ENCODE data around the gene PHOX2A.
"Not testable (repeated sequence)": the region's sequence is repeated elsewhere in the genome, so short reads cannot be mapped to it uniquely, and the experiment has no call there.

The PHOX2A gene

GRCh38 chr11:72222106-72222891, 21.7 kb downstream of the PHOX2A start:
- DNase-seq (ENCODE audit: low read depth, low spot score), result no peak

GRCh38 chr11:72221386-72222075, 22.4 kb downstream of the PHOX2A start:
- no peak for DNase-seq (ENCODE audit: low read depth, low spot score)

GRCh38 chr11:72220696-72221363, 23.1 kb downstream of the PHOX2A start:
- DNase-seq (ENCODE audit: low read depth, low spot score), result no peak

- DNase-seq (ENCODE audit: low read depth, low spot score), result no peak
Measured at GRCh38 chr11:72218251-72218745, 25.7 kb downstream of the PHOX2A start.

- no peak for DNase-seq (ENCODE audit: low read depth, low spot score)
Measured at GRCh38 chr11:72217841-72218240, 26.1 kb downstream of the PHOX2A start.

- no peak for DNase-seq (ENCODE audit: low read depth, low spot score)
Measured at GRCh38 chr11:72216638-72217037, 27.3 kb downstream of the PHOX2A start, which contains the start of gene FOLR2. Gene FOLR2 (plus strand): TSS chr11:72216794. CDS start chr11:72218585, 1,791 bp downstream.

GRCh38 chr11:72209101-72209500, 34.9 kb downstream of the PHOX2A start:
- no peak for DNase-seq (ENCODE audit: low read depth, low spot score)

- DNase-seq (ENCODE audit: low read depth, low spot score), result no peak
Measured at GRCh38 chr11:72208281-72208680, 35.7 kb downstream of the PHOX2A start.

GRCh38 chr11:72206794-72207193, 37.2 kb downstream of the PHOX2A start:
- DNase-seq (ENCODE audit: low read depth, low spot score), result not testable (repeated sequence)

GRCh38 chr11:72204886-72205285, 39.1 kb downstream of the PHOX2A start:
- DNase-seq (ENCODE audit: low read depth, low spot score), result no peak

GRCh38 chr11:72203163-72203562, 40.8 kb downstream of the PHOX2A start:
- DNase-seq (ENCODE audit: low read depth, low spot score), result no peak

- DNase-seq (ENCODE audit: low read depth, low spot score), result no peak
Measured at GRCh38 chr11:72202571-72202970, 41.4 kb downstream of the PHOX2A start.

- not testable (repeated sequence) for DNase-seq (ENCODE audit: low read depth, low spot score)
Measured at GRCh38 chr11:72201445-72201844, 42.5 kb downstream of the PHOX2A start.

- DNase-seq (ENCODE audit: low read depth, low spot score), result no peak
Measured at GRCh38 chr11:72195518-72196270, 48.3 kb downstream of the PHOX2A start.

- no peak for DNase-seq (ENCODE audit: low read depth, low spot score)
Measured at GRCh38 chr11:72191961-72192381, 52.0 kb downstream of the PHOX2A start, which contains the start of gene FOLR1. Gene FOLR1 (plus strand): TSS chr11:72192140. CDS start chr11:72192174, 34 bp downstream.

- DNase-seq (ENCODE audit: low read depth, low spot score), result no peak
Measured at GRCh38 chr11:72190631-72191071, 53.3 kb downstream of the PHOX2A start.

GRCh38 chr11:72189455-72190250, 54.3 kb downstream of the PHOX2A start:
- no peak for DNase-seq (ENCODE audit: low read depth, low spot score)

All from smooth muscle cell of the brain vasculature (primary cell).